GM10266 (cell line): ENCODE data around the gene PPP6R2.

Source experiments
- DNase-seq: peaks from one replicate; pipeline ENCODE4 v3.0.0; 2012; ENCODE audit errors: extremely low spot score
- CTCF ChIP-seq: IDR thresholded peaks from 2 replicates; pipeline ENCODE4 v1.5.1; 2012; ENCODE audit warnings: mild to moderate bottlenecking, low read depth; ENCODE audit not compliant: control insufficient read depth, insufficient read depth; ENCODE audit errors: missing control alignments

The PPP6R2 gene

DNA sequence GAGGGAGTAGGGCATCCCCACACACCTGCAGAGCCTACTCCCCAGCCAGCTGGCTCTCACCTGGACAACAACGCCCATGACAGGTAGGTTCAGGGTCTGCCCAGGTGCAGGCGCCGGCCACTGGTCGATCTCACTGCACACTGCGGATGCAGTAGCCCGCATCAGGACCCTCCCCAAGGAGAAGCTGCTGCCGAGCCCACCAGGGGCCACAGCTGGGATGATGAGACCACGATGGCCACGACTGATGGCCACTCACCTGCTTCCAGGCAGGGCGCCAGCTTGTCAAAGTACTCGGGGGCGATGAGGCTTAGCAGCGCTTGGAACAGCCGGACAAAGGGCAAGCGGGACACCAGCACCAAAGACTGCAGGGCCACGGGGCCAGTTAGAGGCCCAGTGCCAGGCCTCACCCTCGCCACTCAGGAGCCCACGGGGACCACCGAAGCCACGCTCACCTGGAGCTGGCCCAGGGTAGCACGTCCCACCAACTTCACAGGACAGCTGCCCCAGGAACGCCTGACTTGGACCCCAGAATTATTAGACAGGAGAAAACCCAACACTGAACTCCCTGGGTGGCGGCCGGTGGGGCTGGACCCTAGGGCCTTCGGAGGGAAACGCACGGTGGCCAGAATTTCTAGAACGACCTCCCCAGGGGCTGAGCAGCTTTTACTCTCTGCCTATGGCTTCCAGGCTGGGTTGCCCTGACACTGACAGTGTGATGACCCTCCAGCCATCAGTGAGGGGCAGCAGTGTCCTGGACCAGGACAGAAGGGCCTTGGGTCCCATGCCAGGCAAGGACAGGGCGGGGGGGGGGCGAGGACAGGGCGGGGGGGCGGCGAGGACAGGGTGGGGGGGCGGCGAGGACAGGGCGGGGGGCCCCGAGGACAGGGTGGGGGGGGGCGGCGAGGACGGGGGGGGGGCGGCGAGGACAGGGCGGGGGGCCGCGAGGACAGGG lies 26.7 kb upstream of the PPP6R2 start:
- no peak for TF ChIP-seq CTCF
- DNase-seq = no peak

DNA sequence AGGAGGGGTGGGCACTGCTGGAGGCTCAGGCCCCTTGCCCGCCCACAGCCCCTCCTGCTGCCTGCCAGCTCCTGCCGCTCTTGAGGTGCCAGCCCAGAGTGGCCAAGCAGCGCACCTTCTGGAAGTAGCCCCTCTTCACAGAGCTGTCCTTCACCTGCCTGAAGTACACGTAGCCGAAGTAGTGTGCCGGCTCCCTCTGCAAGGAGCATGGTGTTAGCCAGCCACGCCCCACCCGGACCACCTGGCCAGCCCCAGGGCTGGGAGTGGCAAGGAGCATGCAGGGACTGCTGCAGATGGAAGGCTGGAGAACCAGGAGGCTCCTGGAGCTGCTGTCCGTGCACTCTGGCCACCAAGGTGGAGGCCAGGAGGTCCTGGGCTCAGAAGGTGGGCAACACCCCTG lies 25.9 kb upstream of the PPP6R2 start:
- DNase-seq = no peak
- TF ChIP-seq CTCF = no peak

- DNase-seq = no peak
- TF ChIP-seq CTCF = no peak
Measured at GRCh38 chr22:50317674-50318073, 25.5 kb upstream of the PPP6R2 start.

DNA sequence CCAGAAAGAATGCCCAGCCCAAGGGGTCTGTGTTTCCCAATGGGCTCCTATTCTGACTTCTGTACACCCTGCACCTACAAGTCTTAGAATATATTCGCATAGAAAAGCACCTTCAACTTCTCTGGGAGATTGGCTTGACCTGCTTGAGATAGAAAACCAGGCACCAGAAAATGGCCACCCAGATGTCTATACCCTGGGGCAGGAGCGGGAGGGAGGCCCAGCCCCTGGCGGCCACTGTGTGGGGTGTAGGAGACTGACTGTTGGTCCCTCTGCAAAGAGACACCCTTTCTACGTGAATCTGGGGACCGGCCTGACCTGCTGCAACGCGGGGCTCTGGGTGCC lies 24.8 kb upstream of the PPP6R2 start:
- no peak for DNase-seq
- no peak for TF ChIP-seq CTCF

DNA sequence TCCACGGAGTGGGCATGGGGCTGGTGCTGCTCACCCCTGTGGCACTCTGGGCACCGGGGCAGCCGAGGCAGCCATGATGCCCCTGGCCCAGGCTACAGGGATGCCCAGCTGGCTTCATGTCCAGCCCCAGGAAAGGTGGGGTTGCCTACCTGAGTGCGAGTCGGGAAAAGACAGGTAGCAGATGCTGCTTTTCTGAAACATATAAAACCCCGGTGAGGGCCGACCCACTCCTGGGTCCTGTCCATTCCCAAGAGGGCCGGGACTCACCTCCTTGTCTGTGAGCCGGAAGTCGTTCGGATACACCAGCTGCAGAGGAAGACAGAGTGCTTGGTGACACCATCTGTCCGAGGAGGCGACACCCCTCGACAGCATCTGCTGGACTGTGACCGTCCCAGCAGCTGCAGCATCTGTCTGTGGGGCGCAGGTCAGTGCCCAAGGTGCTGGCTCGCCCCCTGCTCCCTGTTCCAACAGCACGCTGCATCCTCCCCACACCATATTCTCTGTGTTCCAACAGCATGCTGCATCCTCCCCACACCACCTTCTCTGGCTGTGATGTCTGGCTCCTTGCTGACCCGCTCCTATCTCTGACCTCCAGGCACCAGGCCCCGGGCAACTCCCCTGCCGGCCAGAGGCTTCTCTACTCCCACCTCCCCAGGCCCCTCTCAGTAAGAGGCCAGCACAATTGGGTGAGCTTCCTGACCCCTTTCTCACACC lies 24.3 kb upstream of the PPP6R2 start:
- TF ChIP-seq CTCF = no peak
- DNase-seq = no peak

DNA sequence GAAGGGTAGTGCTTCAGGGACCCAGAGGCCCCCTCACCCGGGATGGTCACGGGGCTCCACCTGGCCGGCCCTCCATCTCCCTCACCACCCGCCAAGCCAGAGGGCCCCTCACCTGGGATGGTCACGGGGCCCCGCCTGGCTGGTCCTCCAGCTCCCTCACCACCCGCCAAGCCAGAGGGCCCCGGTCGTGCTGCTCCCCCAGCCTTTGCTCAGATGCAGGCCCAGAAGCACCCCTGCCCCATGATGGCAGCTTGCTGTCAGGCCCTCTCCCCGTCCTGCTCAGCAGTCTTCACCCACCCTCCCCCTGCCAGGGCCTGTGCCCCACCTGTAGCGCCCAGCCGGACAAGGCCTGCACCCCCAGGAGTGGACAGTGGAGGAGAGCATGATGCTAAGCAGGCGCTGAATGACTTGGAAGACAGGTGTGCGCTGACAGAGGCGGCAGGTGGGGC lies 23.6 kb upstream of the PPP6R2 start:
- DNase-seq = no peak
- no peak for TF ChIP-seq CTCF

DNA sequence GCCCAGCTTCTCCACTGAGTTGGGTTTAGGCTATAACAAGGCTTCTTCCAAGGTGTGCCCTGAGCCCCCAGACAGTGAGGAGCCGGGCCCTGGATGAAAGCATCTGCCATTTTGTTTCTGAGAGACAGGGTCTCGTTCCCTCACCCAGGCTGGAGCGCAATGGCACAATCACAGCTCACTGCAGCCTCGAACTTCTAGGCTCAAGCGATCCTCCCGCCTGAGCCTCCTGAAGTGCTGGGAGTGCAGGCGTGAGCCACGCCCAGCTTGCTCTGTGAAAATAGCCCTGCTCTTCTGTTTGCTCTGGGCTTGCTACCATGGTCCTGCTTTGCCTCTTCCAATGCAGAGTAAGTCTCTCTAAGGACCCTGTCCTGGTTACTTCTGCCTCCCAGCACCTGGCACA lies 23.0 kb upstream of the PPP6R2 start:
- TF ChIP-seq CTCF = no peak
- DNase-seq = no peak
